ENCODE results near the gene CMA1. TPM values are rescaled to one million over a fixed set of nuclear protein-coding genes. Genes with fewer than 3 reads are reported as not detected.
"Not testable (repeated sequence)": the region's sequence is repeated elsewhere in the genome, so short reads cannot be mapped to it uniquely, and the experiment has no call there.

The CMA1 gene
- total RNA-seq, 2 experiments from 2014 or later, result 0.39 TPM; not detected in 1

DNA sequence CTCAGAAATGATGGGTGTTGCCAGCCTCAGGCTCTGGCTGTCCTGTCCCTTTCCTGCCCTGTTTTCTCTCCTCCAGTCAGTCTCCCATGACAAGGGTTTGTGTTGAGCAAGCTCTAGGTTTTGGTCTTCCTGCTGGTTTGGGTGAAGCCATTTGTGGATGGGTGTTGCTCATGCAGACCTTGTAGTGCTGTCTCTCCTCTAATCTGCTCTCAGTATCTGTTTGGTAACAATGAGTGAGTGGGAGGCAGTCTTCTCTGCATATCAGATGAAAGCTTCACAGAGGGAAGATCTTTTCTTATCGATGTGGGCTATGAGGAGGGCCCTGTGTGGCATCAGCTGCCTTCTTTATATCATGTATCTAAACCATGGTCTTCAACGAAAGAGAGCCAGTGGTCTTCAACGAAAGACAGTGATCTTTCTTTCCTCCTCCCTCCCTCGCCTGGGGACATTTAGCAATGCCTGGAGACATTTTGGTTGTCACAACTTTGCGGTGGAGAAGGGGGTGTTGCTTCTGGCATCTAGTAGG is 3.6 kb downstream of the CMA1 start:
- ChIA-PET CTCF (interaction anchor here (0.6 to 1.7 kb wide), 2 partner anchors 12 to 227 kb away, joined by 3 to 8 read pairs; no protein-coding TSS in a partner anchor), POLR2A (no interaction called here)
- Mint-ChIP-seq H3K4me1 (peaks cover 6% of the 10 kb centered on the region), H3K27ac (no peak overlapping the region), H3K36me3 (ENCODE audit: low read depth) (no peaks in the 10 kb centered on the region), H3K4me3 (no peak overlapping the region), H3K27me3 (peaks cover 8% of the 10 kb centered on the region), H3K9me3 (ENCODE audit: low read depth) (no peaks in the 10 kb centered on the region)
- ATAC-seq, result no peak
- intact Hi-C loops (cut with DNase I, micrococcal nuclease), result no loop called here
- no peak for DNase-seq

DNA sequence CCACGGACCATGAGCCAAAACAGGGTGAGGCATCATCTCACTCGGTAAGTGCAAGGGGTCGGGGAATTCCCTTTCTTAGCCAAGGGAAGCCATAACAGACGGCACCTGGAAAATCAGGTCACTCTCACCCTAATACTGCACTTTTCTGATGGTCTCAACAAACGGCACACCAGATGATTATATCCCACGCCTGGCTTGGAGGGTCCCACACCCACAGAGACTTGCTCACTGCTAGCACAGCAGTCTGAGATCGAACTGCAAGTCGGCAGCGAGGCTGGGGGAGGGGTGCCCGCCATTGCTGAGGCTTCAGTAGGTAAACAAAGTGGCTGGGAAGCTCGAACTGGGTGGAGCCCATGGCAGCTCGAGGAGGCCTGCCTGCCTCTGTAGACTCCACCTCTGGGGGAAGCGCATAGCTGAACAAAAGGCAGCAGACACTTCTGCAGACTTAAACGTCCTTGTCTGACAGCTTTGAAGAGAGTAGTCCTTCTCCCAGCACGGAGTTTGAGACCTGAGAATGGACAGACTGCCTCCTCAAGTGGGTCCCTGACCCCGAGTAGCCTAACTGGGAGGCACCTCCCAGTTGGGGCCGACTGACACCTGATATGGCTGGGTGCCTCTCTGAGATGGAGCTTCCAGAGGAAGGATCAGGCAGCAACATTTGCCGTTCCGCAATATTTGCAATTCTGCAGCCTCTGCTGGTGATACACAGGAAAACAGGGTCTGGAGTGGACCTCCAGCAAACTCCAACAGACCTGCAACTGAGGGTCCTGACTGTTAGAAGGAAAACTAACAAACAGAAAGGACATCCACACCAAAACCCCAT is 16.3 kb downstream of the CMA1 start:
- H3K4me3 Mint-ChIP-seq; H3K27me3 Mint-ChIP-seq; DNase-seq; POLR2A ChIA-PET; H3K9me3 Mint-ChIP-seq (ENCODE audit: low read depth); intact Hi-C loops (cut with DNase I, micrococcal nuclease); H3K4me1 Mint-ChIP-seq; ATAC-seq; H3K27ac Mint-ChIP-seq; H3K36me3 Mint-ChIP-seq (ENCODE audit: low read depth): not testable (repeated sequence)
- CTCF ChIA-PET, result interaction anchor here (0.9 to 1.2 kb wide), 3 partner anchors 8 to 11 kb away, joined by 3 to 5 read pairs (median 4); no protein-coding TSS in a partner anchor

DNA sequence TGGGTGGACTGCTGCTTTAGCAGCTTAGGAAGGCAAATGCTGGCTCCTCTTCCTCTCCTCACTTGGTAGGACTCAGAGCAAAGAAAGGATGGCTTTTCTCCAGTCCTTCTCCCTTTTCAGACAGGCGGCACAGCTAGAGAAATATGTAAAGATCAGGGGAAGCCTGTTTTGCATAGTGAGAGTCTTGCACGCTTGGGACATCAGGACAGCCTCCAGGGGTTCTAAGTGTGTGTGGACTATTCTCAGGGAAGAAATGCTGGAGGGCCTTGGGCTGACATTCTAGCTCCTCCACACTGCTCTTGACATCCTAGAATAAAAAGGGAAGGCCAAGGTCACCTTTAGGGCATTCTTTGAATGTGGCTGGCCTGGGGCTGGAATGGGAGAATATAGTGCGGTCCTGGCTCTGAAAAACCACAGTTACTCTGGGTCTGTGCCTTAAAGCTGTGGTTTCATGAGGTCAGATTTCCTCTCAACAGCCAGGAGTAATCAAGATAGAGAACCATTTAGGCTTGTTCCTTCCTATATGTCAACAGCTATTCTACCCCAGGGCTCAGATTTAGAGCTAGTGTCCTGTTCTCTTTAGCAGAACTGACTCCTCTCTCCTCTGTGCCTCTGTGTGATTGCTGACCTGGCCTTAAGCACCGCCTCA is 24.3 kb downstream of the CMA1 start:
- Mint-ChIP-seq H3K4me1 (peaks cover 17% of the 10 kb centered on the region), H3K9me3 (ENCODE audit: low read depth) (no peaks in the 10 kb centered on the region), H3K27ac (no peak overlapping the region), H3K36me3 (ENCODE audit: low read depth) (no peaks in the 10 kb centered on the region), H3K4me3 (no peak overlapping the region), H3K27me3 (no peaks in the 10 kb centered on the region)
- intact Hi-C loops (cut with DNase I, micrococcal nuclease), result loop anchor here (5.0 kb wide), 1 partner anchor 124 kb away; the partner anchor contains the start of gene GZMH (in 2 of the 2)
- ChIA-PET POLR2A (no interaction called here), CTCF (interaction anchor here (0.9 to 2.2 kb wide), 6 partner anchors 9 to 150 kb away, joined by 3 to 6 read pairs (median 4); partner anchors contain the start of gene RIPK3)
- DNase-seq (no peak), ATAC-seq (peak; percentile 53)

DNA sequence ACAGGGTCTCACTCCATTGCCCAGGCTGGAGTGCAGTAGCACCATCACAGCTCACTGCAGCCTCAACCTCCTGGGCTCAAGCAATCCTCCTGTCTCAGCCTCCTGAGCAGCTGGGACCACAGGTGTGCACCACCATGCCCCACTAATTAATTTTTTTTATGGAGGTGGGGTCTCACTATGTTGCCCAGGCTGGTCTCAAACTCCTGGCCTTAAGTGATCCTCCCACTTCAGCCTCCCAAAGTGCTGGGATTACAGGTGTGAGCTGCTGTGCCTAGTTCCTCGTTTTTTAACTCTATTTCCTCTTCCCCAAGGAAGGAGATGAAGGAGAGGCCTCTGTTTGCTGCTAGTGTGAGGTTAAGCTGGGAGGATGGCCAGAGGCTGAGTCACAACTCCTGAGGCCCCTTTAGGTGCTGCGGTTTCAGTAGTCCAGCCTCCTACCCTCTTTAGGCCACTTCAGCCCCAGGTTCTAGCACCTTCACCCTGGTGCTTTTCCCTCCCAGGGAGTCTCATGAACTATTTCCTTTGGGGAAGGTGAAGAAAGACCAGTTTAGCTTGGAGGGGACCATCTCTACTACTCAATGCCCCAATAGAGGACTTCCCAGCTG is 25.3 kb downstream of the CMA1 start:
- H3K9me3 Mint-ChIP-seq (ENCODE audit: low read depth); H3K27ac Mint-ChIP-seq; DNase-seq; POLR2A ChIA-PET; H3K4me3 Mint-ChIP-seq; H3K27me3 Mint-ChIP-seq; H3K36me3 Mint-ChIP-seq (ENCODE audit: low read depth); ATAC-seq: not testable (repeated sequence)
- H3K4me1 Mint-ChIP-seq, result peaks cover 17% of the 10 kb centered on the region
- CTCF ChIA-PET, result interaction anchor here (0.6 to 2.2 kb wide), 6 partner anchors 52 to 363 kb away, joined by 3 to 6 read pairs (median 4); partner anchors contain the start of gene RIPK3
- intact Hi-C loops (cut with DNase I, micrococcal nuclease), result loop anchor here (5.0 kb wide), 1 partner anchor 124 kb away; the partner anchor contains the start of gene GZMH (in 2 of the 2)

DNA sequence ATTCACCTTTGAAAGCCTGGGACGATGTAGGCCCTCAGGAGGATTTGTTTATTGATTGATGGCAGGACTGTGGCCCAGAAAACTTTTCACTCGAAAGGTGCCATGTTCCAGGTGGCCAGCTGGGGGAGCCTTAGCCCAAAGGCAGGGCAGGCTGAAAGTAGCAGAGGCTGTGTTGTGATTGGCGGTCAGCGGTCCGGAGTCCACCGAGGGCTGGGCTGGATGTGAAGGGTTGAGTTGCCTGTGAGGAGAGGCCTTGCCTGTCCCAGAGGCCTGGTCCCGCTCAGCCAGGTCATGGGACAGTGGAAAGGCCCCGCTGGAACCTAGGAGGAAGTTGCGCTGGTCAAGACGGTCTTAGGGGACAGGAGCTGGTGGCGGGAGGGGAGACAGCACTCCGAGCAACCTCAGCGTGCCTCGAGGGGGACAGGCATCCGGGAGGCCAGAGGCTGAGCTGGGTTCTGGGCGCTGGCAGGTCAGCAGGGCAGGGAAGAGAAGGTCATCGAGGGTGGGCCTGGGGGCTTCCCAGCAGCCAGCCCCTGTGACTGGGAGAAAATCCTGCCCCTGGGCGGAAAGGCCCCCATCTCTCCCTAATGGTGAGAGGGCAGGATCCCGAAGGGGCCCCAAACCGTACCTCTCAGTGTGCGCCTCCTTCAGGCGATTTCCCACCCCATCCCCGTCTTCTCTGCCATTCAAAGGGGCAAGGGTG is 26.3 kb downstream of the CMA1 start:
- CTCF ChIA-PET, result interaction anchor here (0.8 to 1.1 kb wide), 6 partner anchors 8 to 230 kb away, joined by 3 to 5 read pairs (median 4); no protein-coding TSS in a partner anchor
- peak; percentile 90 for ATAC-seq

DNA sequence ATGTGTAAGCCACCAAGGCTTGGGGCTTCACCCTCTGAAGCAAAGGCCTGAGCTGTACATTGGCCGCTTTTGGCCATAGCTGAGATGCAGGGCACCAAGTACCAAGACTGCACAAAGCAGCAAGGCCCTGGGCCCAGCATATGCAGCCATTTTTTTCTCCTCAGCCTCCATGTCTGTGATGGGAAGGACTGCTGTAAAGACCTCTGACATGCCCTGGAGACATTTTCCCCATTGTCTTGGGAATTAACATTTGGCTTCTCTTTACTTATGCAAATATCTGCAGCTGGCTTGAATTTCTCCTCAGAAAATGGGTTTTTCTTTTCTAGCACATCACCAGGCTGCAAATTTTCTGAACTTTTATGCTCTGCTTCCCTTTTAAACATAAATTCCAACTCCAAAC is 28.1 kb downstream of the CMA1 start:
- H3K9me3 Mint-ChIP-seq (ENCODE audit: low read depth); CTCF ChIA-PET; DNase-seq; H3K4me3 Mint-ChIP-seq; H3K36me3 Mint-ChIP-seq (ENCODE audit: low read depth); H3K27me3 Mint-ChIP-seq; POLR2A ChIA-PET; H3K27ac Mint-ChIP-seq; ATAC-seq: not testable (repeated sequence)
- peaks cover 17% of the 10 kb centered on the region for H3K4me1 Mint-ChIP-seq
- intact Hi-C loops (cut with DNase I, micrococcal nuclease), result loop anchor here (2.0 to 5.0 kb wide), 2 partner anchors 127 to 199 kb away; partner anchors contain the start of gene GZMH (in 2 of the 2)

More for the DNA sequence above, 26.3 kb downstream of the CMA1 start:
- DNase-seq, result peak; percentile 77
- Mint-ChIP-seq H3K27me3 (no peaks in the 10 kb centered on the region), H3K27ac (peak overlapping the region; percentile 70), H3K4me1 (peaks cover 17% of the 10 kb centered on the region), H3K4me3 (peak overlapping the region; percentile 52), H3K9me3 (ENCODE audit: low read depth) (no peaks in the 10 kb centered on the region), H3K36me3 (ENCODE audit: low read depth) (no peaks in the 10 kb centered on the region)
- POLR2A ChIA-PET, result no interaction called here
- intact Hi-C loops (cut with DNase I, micrococcal nuclease), result loop anchor here (2.0 to 5.0 kb wide), 2 partner anchors 126 to 197 kb away; partner anchors contain the start of gene GZMH (in 2 of the 2)

DNA sequence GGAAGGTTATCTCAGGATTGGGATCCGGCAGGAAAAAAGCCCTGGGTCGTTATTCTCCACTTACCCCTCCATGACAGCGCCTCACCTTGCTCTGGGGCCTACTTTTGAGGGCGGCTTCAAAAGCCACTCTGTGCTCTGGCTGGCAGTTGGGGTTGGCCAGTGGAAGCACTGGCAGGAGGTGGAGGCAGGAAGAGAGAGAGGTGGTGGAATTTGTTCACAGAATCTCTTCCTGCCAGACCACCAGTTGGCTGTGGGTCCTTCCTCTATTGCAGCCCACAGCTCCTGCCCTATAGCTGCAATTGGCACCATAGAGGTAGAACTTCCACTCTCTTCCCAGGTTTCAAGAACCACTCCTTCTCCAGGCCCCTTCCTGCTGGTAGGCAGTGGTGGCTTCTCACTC is 32.8 kb downstream of the CMA1 start:
- intact Hi-C loops (cut with DNase I, micrococcal nuclease), result no loop called here
- Mint-ChIP-seq H3K4me1 (no peaks in the 10 kb centered on the region), H3K27me3 (no peaks in the 10 kb centered on the region), H3K4me3 (no peak overlapping the region), H3K36me3 (ENCODE audit: low read depth) (no peaks in the 10 kb centered on the region), H3K9me3 (ENCODE audit: low read depth) (peaks cover 2% of the 10 kb centered on the region), H3K27ac (no peak overlapping the region)
- ChIA-PET POLR2A (no interaction called here), CTCF (interaction anchor here (1.1 kb wide), 1 partner anchor 9 kb away, joined by 3 read pairs; no protein-coding TSS in a partner anchor)
- ATAC-seq (no peak), DNase-seq (no peak)

DNA sequence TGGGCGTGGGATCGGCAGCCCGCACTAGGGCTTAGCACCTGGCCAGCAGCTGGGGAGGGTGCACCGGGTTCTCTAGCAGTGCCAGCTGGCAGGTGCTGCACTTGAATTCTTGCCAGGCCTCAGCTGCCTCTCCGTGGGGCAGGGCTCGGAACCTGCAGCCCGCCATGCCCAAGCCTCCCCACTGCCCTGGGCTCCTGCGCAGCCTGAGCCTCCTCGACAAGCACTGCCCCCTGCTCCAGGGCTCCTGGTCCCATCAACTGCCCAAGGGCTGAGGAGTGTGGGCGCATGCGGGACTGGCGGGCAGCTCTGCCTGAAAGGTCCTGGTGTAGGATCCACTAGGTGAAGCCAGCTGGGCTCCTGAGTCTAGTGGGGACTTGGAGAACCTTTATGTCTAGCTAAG is 34.9 kb downstream of the CMA1 start:
- peaks cover 2% of the 10 kb centered on the region for H3K9me3 Mint-ChIP-seq (ENCODE audit: low read depth)
- no peaks in the 10 kb centered on the region for H3K36me3 Mint-ChIP-seq (ENCODE audit: low read depth)
- no peak for ATAC-seq
- no peak overlapping the region for H3K4me3 Mint-ChIP-seq
- ChIA-PET CTCF (interaction anchor here (0.6 to 0.9 kb wide), 2 partner anchors 9 to 103 kb away, joined by 3 to 5 read pairs; partner anchors contain the start of gene CTSG), POLR2A (no interaction called here)
- no peaks in the 10 kb centered on the region for H3K4me1 Mint-ChIP-seq
- DNase-seq, result no peak
- no peak overlapping the region for H3K27ac Mint-ChIP-seq
- no peaks in the 10 kb centered on the region for H3K27me3 Mint-ChIP-seq
- intact Hi-C loops (cut with DNase I, micrococcal nuclease), result no loop called here

DNA sequence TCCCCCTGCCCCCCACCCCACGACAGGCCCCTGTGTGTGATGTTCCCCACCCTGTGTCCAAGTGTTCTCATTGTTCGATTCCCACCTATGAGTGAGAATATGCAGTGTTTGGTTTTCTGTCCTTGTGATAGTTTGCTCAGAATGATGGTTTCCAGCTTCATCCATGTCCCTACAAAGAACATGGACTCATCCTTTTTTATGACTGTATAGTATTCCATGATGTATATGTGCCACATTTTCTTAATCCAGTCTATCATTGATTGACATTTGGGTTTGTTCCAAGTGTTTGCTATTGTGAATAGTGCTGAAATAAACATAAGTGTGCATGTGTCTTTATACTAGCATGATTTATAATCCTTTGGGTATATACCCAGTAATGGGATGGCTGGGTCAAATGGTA is 37.6 kb downstream of the CMA1 start:
- H3K4me1 Mint-ChIP-seq; DNase-seq; H3K4me3 Mint-ChIP-seq; H3K36me3 Mint-ChIP-seq (ENCODE audit: low read depth); H3K27ac Mint-ChIP-seq; intact Hi-C loops (cut with DNase I, micrococcal nuclease); H3K9me3 Mint-ChIP-seq (ENCODE audit: low read depth); POLR2A ChIA-PET; H3K27me3 Mint-ChIP-seq; ATAC-seq: not testable (repeated sequence)
- CTCF ChIA-PET, result interaction anchor here (0.6 kb wide), 1 partner anchor 560 kb away, joined by 3 read pairs; no protein-coding TSS in a partner anchor

DNA sequence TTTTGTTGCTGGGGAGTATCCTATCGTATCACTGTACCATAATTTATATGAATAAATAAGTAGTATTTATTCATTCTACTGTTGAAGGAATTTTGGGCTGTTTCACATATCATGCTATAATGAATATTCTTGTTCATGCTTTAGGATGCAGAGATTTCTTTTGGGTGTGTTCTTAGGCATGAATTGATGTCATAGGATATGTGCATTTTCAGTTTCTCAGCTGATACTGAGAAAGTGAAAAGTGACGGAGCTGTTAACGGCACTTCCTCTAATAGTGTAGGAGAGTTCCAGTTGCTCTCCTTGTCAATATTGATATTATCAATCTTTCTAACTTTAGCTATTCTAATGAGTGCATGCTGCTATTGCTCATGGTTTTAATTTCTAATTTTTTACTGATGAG is 42.3 kb downstream of the CMA1 start:
- intact Hi-C loops (cut with DNase I, micrococcal nuclease), result no loop called here
- Mint-ChIP-seq H3K4me1 (peaks cover 29% of the 10 kb centered on the region), H3K9me3 (ENCODE audit: low read depth) (peaks cover 2% of the 10 kb centered on the region), H3K27me3 (no peaks in the 10 kb centered on the region), H3K4me3 (no peak overlapping the region), H3K36me3 (ENCODE audit: low read depth) (no peaks in the 10 kb centered on the region), H3K27ac (no peak overlapping the region)
- POLR2A ChIA-PET, result no interaction called here
- no peak for ATAC-seq
- CTCF ChIA-PET, result no interaction called here
- no peak for DNase-seq

Measured in activated CD4-positive, alpha-beta T cell treated with anti-CD3 and anti-CD28 coated beads for 36 hours (primary cell).